HepG2 (cell line): ENCODE measurements around the gene GGNBP2. TPM values are rescaled to one million over a fixed set of nuclear protein-coding genes. Genes with fewer than 3 reads are reported as not detected.

Source experiments
- AFF4 ChIP-seq: sonication (generic); formaldehyde crosslinking; IDR thresholded peaks from 2 replicates; pipeline ENCODE4 v1.4.0; 2020; ENCODE audit warnings: missing genetic modification reagents
- CHD4 ChIP-seq: fragments of 200-600 bp; sonication (generic); IDR thresholded peaks from 2 replicates; pipeline ENCODE4 v1.7.0; 2017; ENCODE audit warnings: mild to moderate bottlenecking, low read length, borderline replicate concordance
- FOXP1 ChIP-seq, 2 experiments: fragments of 450-650 bp in 1 of 2; IDR thresholded peaks; 2 replicates each; pipeline ENCODE4 v1.6.1; 2017 to 2018; ENCODE audit warnings: antibody characterized with exemption in 1 of 2
- HDAC1 ChIP-seq: sonication (generic); formaldehyde crosslinking; IDR thresholded peaks from 2 replicates; pipeline ENCODE4 v1.5.1; 2020; ENCODE audit warnings: mild to moderate bottlenecking, missing genetic modification reagents
- IRF9 ChIP-seq: sonication (generic); formaldehyde crosslinking; IDR thresholded peaks from 2 replicates; pipeline ENCODE4 v1.8.0; 2022; ENCODE audit warnings: missing genetic modification reagents, mild to moderate bottlenecking, borderline replicate concordance
- MZF1 ChIP-seq: sonication (generic); formaldehyde crosslinking; IDR thresholded peaks from 2 replicates; pipeline ENCODE4 v1.8.1; 2023; ENCODE audit warnings: mild to moderate bottlenecking, missing genetic modification reagents, borderline replicate concordance
- NONO ChIP-seq, 2 experiments: fragments of 450-650 bp in 1 of 2; sonication (generic) in 1 of 2; formaldehyde crosslinking in 1 of 2; IDR thresholded peaks in 1 of 2; conservative IDR thresholded peaks in 1 of 2; 2 replicates each; pipeline versions ENCODE4 v1.6.1 to v1.8.0; 2017 to 2022; ENCODE audit warnings: mild to moderate bottlenecking in 1 of 2, missing genetic modification reagents in 1 of 2, moderate library complexity in 1 of 2
- REXO4 ChIP-seq: sonication (generic); formaldehyde crosslinking; IDR thresholded peaks from 2 replicates; pipeline ENCODE4 v1.8.0; 2022; ENCODE audit warnings: missing genetic modification reagents, mild to moderate bottlenecking, borderline replicate concordance
- RFX1 ChIP-seq: fragments of 450-650 bp; IDR thresholded peaks from 2 replicates; pipeline ENCODE4 v1.6.1; 2017
- RFX5 ChIP-seq: IDR thresholded peaks from 2 replicates; pipeline ENCODE4 v1.6.1; 2011; ENCODE audit warnings: low read depth, low read length, improper control_type of control experiment
- SOX13 ChIP-seq, 3 experiments: fragments of 450-650 bp in 1 of 3; sonication (generic) in 1 of 3; formaldehyde crosslinking in 1 of 3; IDR thresholded peaks in 2 of 3; conservative IDR thresholded peaks in 1 of 3; 2 replicates each; pipeline versions ENCODE4 v1.5.0 to v1.6.1; 2016 to 2020; ENCODE audit warnings: antibody characterized with exemption in 1 of 3, mild to moderate bottlenecking in 1 of 3, missing compliant biosample characterization in 1 of 3, missing genetic modification reagents in 1 of 3, moderate library complexity in 1 of 3
- SOX6 ChIP-seq, 2 experiments: fragments of 450-650 bp in 1 of 2; sonication (generic) in 1 of 2; formaldehyde crosslinking in 1 of 2; IDR thresholded peaks; 2 replicates each; pipeline versions ENCODE4 v1.4.0 to v1.6.1; 2017 to 2020; ENCODE audit warnings: antibody characterized with exemption in 1 of 2, mild to moderate bottlenecking in 1 of 2, missing genetic modification reagents in 1 of 2
- TBP ChIP-seq: sonication (generic); formaldehyde crosslinking; IDR thresholded peaks from 2 replicates; pipeline ENCODE4 v1.5.0; 2020; ENCODE audit warnings: missing genetic modification reagents
- ZBTB8A ChIP-seq: sonication (generic); formaldehyde crosslinking; IDR thresholded peaks from 2 replicates; pipeline ENCODE4 v1.4.0; 2020; ENCODE audit warnings: mild to moderate bottlenecking, low read depth, missing genetic modification reagents, borderline replicate concordance
- ZNF10 ChIP-seq: sonication (generic); formaldehyde crosslinking; IDR thresholded peaks from 2 replicates; pipeline ENCODE4 v1.4.0; 2020; ENCODE audit warnings: mild to moderate bottlenecking, low read depth, missing genetic modification reagents, borderline replicate concordance
- ZNF138 ChIP-seq: sonication (generic); formaldehyde crosslinking; IDR thresholded peaks from 2 replicates; pipeline ENCODE4 v1.5.0; 2020; ENCODE audit warnings: mild to moderate bottlenecking, low read depth, missing genetic modification reagents
- ZNF264 ChIP-seq: sonication (generic); formaldehyde crosslinking; IDR thresholded peaks from 2 replicates; pipeline ENCODE4 v1.4.0; 2020; ENCODE audit warnings: missing genetic modification reagents
- ZNF446 ChIP-seq: sonication (generic); formaldehyde crosslinking; IDR thresholded peaks from 2 replicates; pipeline ENCODE4 v1.5.0; 2020; ENCODE audit warnings: mild to moderate bottlenecking, missing genetic modification reagents
- ZNF557 ChIP-seq: sonication (generic); formaldehyde crosslinking; IDR thresholded peaks from 2 replicates; pipeline ENCODE4 v1.4.0; 2020; ENCODE audit warnings: missing genetic modification reagents
- ZNF639 ChIP-seq: conservative IDR thresholded peaks from 2 replicates; pipeline ENCODE4 v1.6.1; 2018; ENCODE audit warnings: missing genetic modification reagents
- ZNF672 ChIP-seq: sonication (generic); formaldehyde crosslinking; IDR thresholded peaks from 2 replicates; pipeline ENCODE4 v1.8.1; 2022; ENCODE audit warnings: missing genetic modification reagents
- ZNF761 ChIP-seq: sonication (generic); formaldehyde crosslinking; conservative IDR thresholded peaks from 2 replicates; pipeline ENCODE4 v1.4.0; 2020; ENCODE audit warnings: mild to moderate bottlenecking, missing genetic modification reagents
- polyA plus RNA-seq, 8 experiments: library from polyadenylated mRNA; depleted of rRNA in 3 of 8; stranded (reverse) in 7 of 8; unstranded in 1 of 8; fragments of >200 nt; fragmentation: Illumina TruSeq in 4 of 8; extraction: Trizol in 4 of 8; gene quantifications; 2 replicates each; pipeline versions ENCODE4 v1.2.1 to v1.2.3, GENCODE V29; 2011 to 2016; ENCODE audit warnings: low read depth in 4 of 8, missing spikeins in 1 of 8, mixed read lengths in 1 of 8; ENCODE audit not compliant: insufficient read depth in 1 of 8
- total RNA-seq, 5 experiments: library from RNA; depleted of rRNA; stranded (reverse); fragments of >200 nt; fragmentation: Illumina TruSeq; extraction: Trizol; gene quantifications; 2 replicates each; pipeline ENCODE4 v1.2.3, GENCODE V29; 2016; ENCODE audit warnings: low read depth in 1 of 5

GGNBP2 gene
- total and polyA plus RNA-seq, 2 of the 13 experiments (the other 11 are each of a cell fraction or from before 2014, with no cell fraction given) = 53.3 to 84.2 TPM

- TF ChIP-seq RFX5 = no peak
- TF ChIP-seq RFX1 = no peak
- peak; percentile 81 for TF ChIP-seq ZNF138 (CRISPR knock-in tag)
- TF ChIP-seq ZNF557 (CRISPR knock-in tag) = no peak; the same call in 1 of the 2 replicates
- 0 out of 2 replicates have a peak, but pooled peaks have one; percentile 68 for TF ChIP-seq MZF1 (CRISPR knock-in tag)
- TF ChIP-seq REXO4 = no peak
- no peak for TF ChIP-seq SOX6 (IDR thresholded peaks at IDR 0.05)
- TF ChIP-seq SOX6 (CRISPR knock-in tag; IDR thresholded peaks at IDR 0.05) = peak; percentile 35; the same call in 1 of the 2 replicates
- no peak for TF ChIP-seq SOX13 (IDR thresholded peaks at IDR 0.05)
- 0 out of 4 replicates have a peak, but pooled peaks of 1 of the 2 experiments have one; percentile 7 for TF ChIP-seq SOX13 (CRISPR knock-in tag; conservative IDR thresholded peaks at IDR 0.05 in 1 of 2, IDR thresholded peaks at IDR 0.05 in 1 of 2)
- peak; percentile 85 for TF ChIP-seq HDAC1 (CRISPR knock-in tag)
- no peak for TF ChIP-seq CHD4
- TF ChIP-seq ZNF10 (CRISPR knock-in tag) = no peak
- no peak for TF ChIP-seq FOXP1 (IDR thresholded peaks at IDR 0.05)
- no peak for TF ChIP-seq FOXP1 (CRISPR knock-in tag; IDR thresholded peaks at IDR 0.05)
- TF ChIP-seq ZBTB8A (CRISPR knock-in tag) = no peak
- TF ChIP-seq NONO (IDR thresholded peaks at IDR 0.05) = no peak
- TF ChIP-seq NONO (CRISPR knock-in tag; conservative IDR thresholded peaks at IDR 0.05) = peak; percentile 63; the same call in 1 of the 2 replicates
- TF ChIP-seq AFF4 (CRISPR knock-in tag) = no peak
- TF ChIP-seq ZNF264 = peak; percentile 27; the same call in 1 of the 2 replicates
- no peak for TF ChIP-seq ZNF672
- TF ChIP-seq ZNF761 (CRISPR knock-in tag) = 0 out of 2 replicates have a peak, but pooled peaks have one; percentile 67
- peak; percentile 83; the same call in 1 of the 2 replicates for TF ChIP-seq IRF9 (CRISPR knock-in tag)
- peak; percentile 76; the same call in 1 of the 2 replicates for TF ChIP-seq ZNF446 (CRISPR knock-in tag)
- no peak for TF ChIP-seq TBP (CRISPR knock-in tag)
- no peak for TF ChIP-seq ZNF639
Observed at GRCh38 chr17:36601303-36602029, 56.7 kb downstream of the GGNBP2 start, which contains the start of gene MRM1 (continued).
